SK-N-DZ (cell line): ENCODE measurements around the gene PCYT1A.

Experiments used
- DNase-seq: peaks from one replicate; pipeline ENCODE4 v3.0.0-alpha.2; 2015; ENCODE audit warnings: low spot score

The PCYT1A gene

DNA sequence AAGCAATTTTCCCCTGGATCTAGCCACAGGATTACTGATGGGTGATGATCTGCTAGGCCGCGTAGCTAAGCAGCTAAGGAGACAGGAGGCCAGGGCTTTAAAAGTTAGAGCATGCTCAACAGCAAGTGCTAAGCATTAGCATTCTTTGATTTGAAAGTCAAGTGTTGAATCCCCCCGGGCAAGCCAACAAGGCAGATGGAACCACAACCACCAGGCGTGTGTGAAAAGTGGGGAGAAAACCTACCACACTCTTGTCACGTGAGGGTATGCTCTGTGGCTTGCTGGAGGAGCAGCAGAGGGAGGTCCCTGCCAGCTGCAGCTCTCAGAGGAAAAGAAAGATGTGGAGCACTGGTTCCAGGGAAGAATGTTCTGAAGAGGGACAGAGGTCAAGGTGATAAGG, 50.3 kb downstream of the PCYT1A start:
- no peak for DNase-seq

DNA sequence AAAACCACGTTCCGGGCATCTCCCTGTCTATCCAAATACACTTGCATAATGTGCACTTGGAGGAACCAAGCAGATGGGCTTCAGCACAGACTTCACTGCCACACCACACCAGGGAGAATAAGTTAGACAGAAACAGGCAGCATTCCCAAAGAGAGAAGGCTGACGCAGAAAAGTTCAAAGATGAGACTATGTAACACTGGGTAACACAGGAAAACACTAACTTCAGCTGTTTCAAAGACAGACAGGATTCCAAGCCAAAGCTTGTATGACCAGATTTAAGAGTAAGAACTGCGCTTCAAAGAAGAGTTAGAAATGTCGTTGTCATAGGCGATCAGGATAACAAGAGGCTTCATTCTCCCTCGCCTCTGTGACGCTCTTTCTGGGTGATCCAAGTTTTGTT, 51.3 kb downstream of the PCYT1A start:
- no peak for DNase-seq

DNA sequence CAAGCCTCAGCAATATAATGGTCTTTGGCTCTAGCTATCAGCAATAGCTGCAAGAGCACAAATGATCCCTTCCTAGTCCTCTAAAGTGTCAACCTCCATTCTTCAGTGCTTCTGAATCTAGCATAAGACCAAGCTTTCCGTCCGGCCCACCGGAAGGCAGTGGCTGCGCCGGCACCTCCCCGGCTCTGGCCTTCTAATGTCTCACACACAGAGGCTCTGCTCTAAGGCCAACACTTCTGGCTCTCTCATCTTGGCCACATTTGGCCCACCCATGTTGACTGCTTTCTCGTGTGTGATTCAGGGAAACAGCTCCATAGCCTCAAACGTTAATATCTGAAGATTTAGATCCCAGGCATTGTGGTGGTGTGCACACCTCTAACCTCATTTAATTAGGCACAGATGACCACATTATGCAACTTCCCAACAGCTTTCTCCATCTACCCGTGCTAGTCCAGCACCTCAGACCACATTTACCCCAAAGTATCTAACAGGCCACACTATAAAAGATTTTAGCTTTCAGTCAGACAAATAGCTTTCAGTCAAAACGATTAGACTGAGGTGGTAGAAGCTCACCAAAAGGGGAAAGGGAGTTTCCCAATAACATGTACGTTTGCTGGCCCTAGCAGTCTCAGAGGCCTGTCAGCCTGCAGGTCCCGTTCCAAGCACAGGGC, 51.9 kb downstream of the PCYT1A start:
- no peak for DNase-seq

DNA sequence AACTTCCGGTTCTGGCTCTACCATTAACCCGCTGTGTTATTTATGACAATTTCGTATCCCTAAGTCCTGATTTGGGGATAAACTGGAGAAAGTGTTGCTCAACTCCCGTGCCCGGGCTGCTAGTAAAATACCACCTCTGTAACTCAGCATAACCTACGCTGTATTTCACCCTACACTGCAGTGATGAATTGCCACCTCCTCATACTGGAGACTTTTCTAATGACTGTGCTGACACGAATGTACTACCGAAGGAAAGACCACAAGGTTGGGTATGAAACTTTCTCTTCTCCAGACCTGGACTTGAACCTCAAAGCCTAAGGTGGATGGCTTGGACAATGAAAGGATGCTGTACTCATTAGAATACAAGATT, 54.7 kb downstream of the PCYT1A start:
- no peak for DNase-seq

DNA sequence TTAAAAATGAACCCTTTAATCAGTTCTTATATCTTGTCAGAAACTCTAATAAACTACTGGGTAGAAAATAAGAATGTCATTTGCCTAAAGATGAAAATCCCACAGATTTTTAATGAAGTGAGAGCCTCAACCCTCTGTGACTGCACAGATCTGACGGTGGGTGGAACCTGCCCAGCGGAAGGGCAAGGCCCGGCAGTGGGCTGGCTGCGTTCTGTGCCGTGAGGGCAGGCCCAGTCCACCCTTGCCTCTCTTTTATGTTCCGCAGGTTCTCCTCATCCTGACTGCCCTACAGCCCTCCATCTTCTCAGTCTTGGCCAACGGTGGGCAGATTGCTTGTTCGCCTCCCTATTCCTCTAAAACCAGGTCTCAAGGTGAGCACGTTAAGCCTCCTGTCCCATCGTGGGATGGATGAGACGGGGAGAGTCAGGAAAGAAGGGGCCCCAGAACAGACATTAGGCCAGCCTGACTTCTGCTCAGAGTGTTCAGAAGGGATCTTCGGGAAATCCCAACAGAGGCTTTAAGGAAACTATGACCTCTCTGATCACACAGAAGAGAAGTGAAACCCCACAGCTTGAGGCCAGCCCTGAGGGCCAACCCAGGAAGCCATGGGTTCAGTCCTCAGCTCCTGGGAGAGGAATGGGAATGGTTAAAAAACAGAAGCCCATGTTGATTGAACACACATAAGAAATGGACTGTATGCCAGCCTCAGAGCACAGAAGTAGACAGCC, 55.2 kb downstream of the PCYT1A start:
- no peak for DNase-seq

DNA sequence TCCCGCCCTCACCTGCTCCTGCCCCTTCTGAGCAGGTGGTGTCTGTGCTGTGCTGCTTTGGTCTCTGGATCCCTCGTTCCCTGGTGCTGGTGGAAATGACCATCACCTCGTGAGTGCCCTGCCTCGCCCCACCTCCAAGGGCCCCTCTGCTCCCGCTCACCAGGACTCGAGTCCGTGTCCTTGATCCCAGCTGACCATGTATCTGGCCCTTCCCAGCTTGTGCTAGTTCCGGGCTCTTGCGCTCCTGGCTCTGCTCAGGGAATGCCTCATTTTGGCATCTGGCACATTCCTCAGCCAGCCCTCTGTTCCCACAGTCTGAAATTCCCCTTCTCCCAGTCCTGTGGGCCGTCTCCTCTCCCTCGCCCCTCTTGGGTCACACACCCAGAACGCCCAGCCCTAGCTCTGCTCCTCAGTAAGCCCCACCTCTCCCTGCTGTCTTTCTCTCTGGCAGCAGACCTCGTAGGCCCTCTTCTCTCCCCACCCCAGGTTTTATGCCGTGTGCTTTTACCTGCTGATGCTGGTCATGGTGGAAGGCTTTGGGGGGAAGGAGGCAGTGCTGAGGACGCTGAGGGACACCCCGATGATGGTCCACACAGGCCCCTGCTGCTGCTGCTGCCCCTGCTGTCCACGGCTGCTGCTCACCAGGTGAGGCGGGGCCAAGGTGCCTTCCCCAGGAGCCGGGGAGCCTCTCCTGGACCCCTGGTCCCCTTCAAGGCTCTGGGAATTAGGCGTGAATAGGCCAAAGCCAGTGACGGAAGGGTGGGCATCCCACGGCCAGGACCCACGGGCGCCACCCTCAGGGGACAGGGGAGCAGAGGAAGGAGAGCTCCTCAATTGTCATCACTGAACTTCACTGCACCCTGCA, 59.7 kb downstream of the PCYT1A start:
- no peak for DNase-seq

DNA sequence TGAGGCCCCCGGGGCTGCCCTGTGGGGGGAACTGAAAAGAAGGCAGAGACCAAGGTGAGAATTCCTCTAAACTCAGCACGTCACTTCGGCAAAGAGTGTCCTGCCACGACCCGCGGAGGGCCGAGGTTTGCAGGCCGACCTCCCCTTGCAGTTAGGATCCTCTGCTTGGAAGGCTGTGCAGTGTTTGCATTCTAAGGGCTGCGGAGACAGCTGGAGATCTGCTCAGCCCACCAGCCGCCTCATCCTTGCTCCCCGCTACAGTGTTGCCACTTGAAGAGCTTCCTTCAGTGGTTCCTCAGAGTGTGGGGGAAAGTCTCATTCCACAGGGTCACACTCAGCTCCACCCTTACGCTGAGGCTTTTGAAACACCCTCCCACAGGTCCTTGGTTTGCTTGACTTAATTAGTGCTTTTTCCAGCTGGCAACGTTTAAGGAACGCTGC, 60.4 kb downstream of the PCYT1A start:
- no peak for DNase-seq

DNA sequence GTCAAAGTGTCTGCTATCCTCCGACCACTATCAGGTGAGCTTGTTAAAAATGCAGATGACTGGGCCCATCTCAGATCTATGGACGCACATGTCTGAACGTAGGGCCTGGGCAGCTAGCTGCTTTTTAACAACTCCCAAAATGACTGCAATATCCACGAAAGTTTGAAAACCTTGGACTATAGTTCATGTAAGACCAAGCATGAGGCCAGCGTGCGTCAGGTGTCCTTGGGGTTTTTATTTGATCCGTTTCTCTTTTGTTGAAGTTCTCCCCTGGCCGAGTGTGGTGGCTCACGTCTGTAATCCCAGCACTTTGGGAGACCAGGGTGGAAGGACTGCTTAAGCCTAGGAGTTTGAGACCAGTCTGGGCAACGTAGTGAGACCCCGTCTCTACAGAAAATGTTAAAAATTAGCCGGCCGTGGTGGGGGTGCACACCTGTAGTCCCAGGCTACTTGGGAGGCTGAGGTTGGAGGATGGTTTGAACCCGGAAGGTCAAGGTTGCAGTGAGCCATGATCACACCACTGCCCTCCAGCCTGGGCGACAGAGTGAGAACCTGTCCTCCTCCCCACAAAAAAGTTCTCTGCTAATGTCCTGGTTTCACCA, 61.7 kb downstream of the PCYT1A start:
- DNase-seq, result no peak

DNA sequence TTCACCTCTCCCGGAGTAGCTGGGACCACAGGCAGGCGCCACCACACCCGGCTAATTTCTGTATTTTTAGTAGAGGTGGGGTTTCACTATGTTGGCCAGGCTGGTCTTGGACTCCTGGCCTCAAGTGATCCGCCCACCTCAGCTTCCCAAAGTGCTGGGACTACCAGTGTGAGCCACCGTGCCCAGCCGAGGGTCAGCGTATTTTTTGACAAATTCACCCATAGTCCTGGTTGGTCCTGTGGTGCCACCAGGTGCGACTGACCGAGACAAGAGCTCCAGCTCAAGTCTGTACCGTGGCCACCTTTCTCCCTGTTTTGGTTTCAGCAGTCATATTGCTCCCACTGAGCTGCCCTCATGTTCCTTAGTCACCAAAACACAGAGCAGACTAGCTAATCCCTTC, 62.4 kb downstream of the PCYT1A start:
- DNase-seq, result no peak

DNA sequence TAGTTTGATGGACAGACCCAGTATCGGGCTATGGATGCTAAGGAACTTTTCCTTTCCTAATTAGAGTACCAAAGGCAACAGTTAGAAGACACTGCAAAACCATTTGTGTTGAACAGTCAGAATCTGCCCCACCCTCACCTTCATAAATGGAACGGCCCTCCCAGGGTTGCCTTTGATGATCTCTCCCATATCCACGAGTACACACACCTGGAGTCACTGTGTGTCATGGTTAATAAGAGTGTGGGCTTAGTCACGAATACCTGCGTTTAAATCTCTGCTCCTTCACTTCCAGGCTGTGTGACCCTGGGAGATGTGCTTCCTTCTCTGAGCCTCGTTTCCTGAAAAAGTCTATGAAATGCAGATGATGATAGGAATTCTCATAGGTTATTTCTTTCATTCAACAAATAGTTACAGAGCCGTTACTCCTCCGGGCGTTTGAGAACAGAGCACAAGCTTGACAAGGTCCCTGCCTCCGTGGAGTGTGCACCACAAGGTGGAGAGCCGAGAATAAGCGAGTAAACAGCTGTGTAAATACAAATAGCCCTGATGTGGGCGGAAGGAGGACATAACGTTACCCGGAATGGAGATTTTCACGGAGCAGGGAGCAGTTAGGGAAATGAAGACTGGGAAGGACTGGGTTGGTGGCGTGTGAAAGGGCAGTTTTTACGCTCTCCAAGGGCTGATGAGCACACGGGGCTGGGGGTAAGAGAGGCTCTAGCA, 64.5 kb downstream of the PCYT1A start:
- no peak for DNase-seq

DNA sequence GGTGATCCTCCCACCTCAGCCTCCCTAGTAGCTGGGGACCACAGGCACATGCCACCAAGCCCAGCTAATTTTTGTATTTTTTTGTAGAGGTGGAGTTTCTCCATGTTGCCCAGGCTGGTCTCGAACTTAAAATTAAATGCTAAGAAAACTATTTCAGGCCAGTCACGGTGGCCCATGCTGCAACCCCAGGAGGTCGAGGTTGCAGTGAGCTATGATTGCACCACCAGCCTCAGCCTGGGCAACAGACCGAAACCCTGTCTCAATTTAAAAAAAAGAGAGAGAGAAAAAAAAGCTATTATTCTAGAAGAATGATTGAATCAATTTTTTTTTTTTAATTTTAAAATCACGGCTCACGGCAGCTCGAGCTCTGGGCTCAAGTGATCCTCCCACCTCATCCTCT, 66.5 kb downstream of the PCYT1A start:
- DNase-seq, result no peak

DNA sequence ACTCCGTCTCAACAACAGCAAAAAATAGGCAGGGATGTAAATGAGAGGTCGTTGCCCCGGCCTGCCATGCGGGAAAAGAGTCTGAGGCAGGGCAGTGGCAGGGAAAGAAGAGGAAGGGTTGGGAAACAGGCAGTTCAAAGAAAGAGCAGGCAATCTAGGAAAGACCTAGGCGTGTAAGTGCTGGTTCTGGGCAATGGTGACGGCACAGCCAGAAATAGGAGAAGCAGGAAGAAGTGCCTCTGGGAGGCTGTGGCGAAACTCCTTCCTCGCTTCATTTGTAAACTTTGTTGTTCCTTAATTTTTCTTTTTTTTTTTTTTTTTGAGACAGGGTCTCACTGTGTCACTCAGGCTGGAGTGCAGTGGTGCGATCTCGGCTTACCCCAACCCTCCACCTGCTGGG, 66.9 kb downstream of the PCYT1A start:
- DNase-seq, result no peak

DNA sequence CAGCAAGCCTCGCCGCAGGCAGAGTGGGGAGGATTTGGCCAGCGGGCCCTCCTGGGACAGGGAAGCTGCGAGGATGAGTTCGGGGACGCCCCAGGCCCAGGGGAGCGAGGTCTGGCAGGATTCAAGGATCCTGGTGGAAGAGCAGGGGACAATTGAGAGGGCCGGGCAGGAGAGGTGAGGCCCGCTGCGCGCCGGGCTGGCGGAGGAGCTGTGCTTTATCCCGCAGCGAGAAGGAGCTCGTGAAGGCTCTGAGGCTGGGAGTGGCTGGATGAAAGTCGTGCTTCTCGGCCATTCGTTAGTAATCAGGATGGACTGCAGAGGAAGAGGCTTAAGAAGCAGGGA, 67.6 kb downstream of the PCYT1A start:
- no peak for DNase-seq

DNA sequence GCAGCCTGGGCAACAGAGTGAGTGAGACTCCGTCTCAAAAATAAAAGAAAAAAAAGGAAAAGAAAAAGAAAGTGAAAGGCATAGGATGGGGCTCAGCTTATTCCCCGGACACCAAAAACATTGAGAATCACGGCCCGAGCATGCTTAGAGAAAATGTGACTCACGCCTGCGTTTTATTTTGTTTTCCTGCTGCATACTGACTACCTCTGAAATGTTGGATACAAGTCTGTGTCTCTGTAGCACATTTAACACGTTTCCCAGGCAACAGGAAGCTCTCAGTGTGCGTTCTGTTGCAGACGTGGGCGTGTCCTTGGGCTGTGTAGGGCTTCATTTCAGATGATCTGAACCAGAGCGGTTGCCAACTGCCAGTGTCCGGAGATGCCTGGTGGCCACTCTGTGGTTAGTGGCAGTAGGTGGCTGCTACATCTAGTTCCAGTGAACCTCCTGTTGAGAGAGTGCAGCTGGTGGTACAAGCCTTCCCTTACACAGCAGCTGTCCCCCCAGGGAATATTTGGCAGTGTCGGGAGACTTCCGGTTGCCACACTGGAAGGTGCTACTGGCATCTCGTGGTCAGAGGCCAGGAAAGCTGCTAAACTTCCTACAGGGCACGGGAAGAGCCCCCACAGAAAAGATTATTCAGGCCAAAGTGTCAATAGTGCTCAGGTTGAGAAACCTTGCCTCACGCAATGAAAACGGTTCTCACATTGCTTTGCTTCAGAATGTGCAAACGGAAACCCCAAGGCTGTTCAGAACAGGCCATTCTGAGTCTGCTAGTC, 68.1 kb downstream of the PCYT1A start:
- peak; percentile 72 for DNase-seq

DNA sequence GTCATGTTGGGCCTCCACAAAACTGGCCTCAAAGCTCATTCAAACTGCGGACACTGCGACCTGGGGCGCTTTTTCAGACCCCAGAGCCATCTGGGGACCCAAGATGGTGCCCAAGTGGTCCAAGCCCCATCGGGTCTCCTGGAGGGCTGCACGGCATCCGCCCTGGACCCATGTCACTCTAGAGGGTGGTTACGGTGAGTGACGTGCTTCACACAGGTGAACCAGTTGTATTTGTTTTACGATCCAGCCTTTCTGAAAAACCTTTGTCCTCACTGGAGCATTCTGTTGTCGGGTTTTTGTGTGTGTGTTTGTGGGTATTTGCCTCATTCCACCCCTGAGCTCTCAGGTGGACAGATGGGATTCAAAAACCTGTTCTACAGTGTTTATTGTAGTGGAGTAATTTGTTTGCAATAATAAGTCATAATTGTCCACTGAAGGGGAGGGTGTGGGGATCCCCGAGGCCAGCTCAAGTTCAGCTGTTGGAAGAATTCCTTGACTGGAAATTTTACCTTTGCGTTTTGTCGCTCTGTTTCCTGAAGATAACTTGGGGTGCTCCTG, 69.3 kb downstream of the PCYT1A start:
- DNase-seq, result no peak

DNA sequence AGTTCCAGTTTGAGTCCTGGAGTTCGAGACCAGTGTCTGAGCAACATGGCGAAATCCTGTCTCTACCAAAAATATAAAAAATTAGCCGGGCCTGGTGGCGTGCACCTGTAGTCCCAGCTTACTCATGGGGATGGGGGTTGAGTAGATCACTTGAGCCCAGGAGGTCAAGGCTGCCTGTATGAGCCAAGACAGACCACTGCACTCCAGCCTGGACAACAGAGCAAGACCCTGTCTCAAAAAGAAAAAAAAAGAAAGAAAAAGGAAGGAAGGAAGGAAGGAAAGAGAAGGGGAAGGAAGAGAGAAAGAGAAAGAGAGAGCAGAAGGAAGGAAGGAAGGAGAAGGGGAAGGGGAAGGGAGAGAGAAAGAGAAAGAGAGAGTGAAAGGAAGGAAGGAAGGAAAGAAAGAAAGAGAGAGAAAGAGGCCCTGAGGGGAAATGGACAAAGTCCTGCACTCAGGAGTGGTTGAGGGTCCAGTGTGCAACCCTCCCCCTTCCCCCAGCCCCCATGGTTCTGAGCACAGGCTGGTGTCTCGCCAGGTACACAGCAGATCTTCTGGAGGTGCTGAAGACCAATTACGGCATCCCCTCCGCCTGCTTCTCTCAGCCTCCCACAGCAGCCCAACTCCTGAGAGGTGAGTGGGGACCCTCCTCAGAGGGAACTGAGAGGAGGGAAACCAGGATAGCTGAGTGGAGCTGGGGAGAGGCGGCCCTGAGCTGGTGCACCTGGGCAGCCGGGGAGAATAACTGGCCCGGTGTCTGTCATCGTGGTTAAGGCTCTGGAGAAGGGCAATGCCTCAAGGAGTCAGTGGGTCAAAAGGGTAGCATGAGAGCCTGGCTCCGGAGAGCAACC, 70.0 kb downstream of the PCYT1A start:
- DNase-seq, result no peak

DNA sequence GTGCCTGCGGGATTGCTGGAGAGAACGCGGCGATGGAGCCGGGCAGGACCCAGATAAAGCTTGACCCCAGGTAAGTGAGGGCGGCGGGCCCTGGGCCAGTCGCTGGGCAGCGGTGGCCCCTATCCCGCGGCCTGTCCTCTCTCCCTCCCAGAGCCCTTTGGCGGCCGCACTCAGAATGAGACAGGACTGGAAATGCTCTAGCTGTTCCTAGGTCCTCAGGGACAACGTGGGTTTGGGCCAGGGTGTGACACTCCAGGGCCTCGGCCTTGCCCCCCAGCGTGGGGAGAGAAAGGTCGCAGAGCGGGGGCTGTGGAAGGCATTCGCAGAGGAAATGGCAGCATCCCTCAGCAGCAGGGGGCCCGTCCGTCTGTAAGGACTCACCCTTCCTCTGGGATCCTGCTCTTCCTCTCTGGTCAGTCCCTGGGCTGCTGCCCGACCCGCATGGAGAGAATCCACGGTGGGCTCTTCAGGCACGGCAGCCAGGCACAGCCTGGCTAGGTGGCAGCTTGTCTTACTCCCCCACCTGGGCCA, 70.8 kb downstream of the PCYT1A start:
- no peak for DNase-seq

DNA sequence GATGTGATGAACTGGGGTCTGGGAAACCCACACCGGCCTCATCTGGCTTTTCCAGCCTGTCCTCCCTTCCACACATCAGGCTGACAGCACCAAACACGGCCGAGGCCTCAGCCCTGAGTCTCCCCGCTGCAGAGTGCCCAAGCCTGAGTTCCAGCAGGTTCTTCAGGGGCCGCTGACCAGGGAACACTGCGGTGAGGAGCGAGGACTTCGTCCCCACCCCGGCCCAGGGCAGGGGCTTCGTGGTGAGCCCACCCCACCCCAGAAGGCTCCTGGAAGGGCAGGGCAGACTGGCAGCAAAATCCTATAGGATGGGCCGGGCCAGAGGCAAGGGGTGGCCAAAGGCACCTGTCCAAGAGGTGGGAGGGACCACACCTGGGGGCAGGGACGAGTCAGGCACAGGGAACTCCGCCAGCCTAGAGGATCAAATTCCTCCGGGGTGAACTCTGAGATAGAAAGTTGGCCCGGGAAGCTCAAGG, 71.4 kb downstream of the PCYT1A start, which contains the start of gene SLC51A:
TSS of gene SLC51A (plus strand) at position 446 of the 476 bp plus-strand sequence. CDS start 179 bp downstream, outside the sequence.
- DNase-seq, result no peak

DNA sequence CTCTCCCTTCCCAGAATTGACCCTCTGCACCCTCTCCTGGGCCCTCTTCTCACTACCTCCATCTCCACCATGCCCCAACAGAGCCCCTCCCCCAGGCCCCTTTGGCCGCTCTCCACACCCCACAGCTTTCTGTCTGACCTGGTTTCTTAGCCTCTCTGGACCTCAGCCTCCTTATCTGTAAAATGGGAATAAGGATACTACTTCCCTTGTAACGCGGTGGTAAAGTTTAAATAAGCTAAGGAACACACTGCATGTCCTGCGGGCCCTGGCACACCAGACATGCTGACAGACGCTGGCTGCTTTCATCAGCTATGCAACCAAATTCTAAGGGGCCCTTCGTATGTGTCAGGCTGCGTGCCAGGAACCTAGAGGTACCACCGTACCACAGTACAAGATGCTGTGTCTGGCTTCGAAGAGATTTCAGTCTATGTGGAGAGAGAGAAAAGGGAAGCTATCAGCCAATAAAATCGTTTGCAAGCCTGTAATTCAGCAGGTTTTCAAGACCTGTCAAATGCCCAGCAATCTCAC, 72.0 kb downstream of the PCYT1A start:
- no peak for DNase-seq
